Activated naive CD8-positive, alpha-beta T cell treated with anti-CD3 and anti-CD28 coated beads for 36 hours (primary cell): ENCODE data around the gene FOXN1. TPM values are rescaled to one million over a fixed set of nuclear protein-coding genes. Genes with fewer than 3 reads are reported as not detected.

Experiments used
- total RNA-seq, 2 experiments: library from RNA; stranded (reverse); gene quantifications; one replicate each; pipeline ENCODE4 v1.2.3, GENCODE V29; 2021

Gene FOXN1
- total RNA-seq, 2 experiments from 2014 or later: not detected

Other genes starting within 250 kb of the FOXN1 start
- gene TMEM97, start 187.1 kb upstream of the FOXN1 start, total RNA-seq: 10 to 100 TPM; 58.1 to 58.2 TPM
- gene IFT20, start 170.9 kb upstream of the FOXN1 start, total RNA-seq: 10 to 100 TPM; 17.0 to 21.4 TPM
- 10 to 100 TPM; 22.2 to 23.2 TPM for gene TNFAIP1, start 170.6 kb upstream of the FOXN1 start, total RNA-seq
- gene POLDIP2, start 148.8 kb upstream of the FOXN1 start, total RNA-seq: 100 to 1,000 TPM; 125 to 126 TPM
- not detected for gene SEBOX, start 141.1 kb upstream of the FOXN1 start, total RNA-seq
- under 1 TPM; 0.22 to 0.35 TPM for gene VTN, start 136.0 kb upstream of the FOXN1 start, total RNA-seq
- 10 to 100 TPM; 25.7 to 29.0 TPM for gene SARM1, start 134.7 kb upstream of the FOXN1 start, total RNA-seq
- 1 to 10 TPM; 5.2 to 6.1 TPM for gene SLC46A1, start 100.1 kb upstream of the FOXN1 start, total RNA-seq
- gene SLC13A2, start 32.7 kb upstream of the FOXN1 start, total RNA-seq: not detected
- gene UNC119, start 46.3 kb downstream of the FOXN1 start, total RNA-seq: 10 to 100 TPM; 31.5 to 34.3 TPM
- gene PIGS, start 65.2 kb downstream of the FOXN1 start, total RNA-seq: 10 to 100 TPM; 41.5 to 42.5 TPM
- 10 to 100 TPM; 85.6 to 85.8 TPM for gene ALDOC, start 70.5 kb downstream of the FOXN1 start, total RNA-seq
- gene SPAG5, start 92.7 kb downstream of the FOXN1 start, total RNA-seq: 100 to 1,000 TPM; 111 to 122 TPM
- gene RSKR, start 107.8 kb downstream of the FOXN1 start, total RNA-seq: 10 to 100 TPM; 14.3 to 17.8 TPM
- gene BLTP2, start 138.8 kb downstream of the FOXN1 start, total RNA-seq: 100 to 1,000 TPM; 174 to 180 TPM
- 10 to 100 TPM; 36.8 to 37.2 TPM for gene SDF2, start 155.6 kb downstream of the FOXN1 start, total RNA-seq
- gene SUPT6H, start 155.9 kb downstream of the FOXN1 start, total RNA-seq: 10 to 100 TPM; 77.0 to 77.9 TPM
- 1 to 10 TPM; 3.1 to 3.9 TPM for gene PROCA1, start 205.5 kb downstream of the FOXN1 start, total RNA-seq
- 1 to 10 TPM; 7.6 to 8.2 TPM for gene RAB34, start 211.5 kb downstream of the FOXN1 start, total RNA-seq
- 1,000 to 10,000 TPM; 2,447 to 2,533 TPM for gene RPL23A, start 213.6 kb downstream of the FOXN1 start, total RNA-seq
- 10 to 100 TPM; 15.5 to 17.8 TPM for gene TLCD1, start 219.9 kb downstream of the FOXN1 start, total RNA-seq
- 1 to 10 TPM; 4.8 to 5.6 TPM for gene NEK8, start 222.4 kb downstream of the FOXN1 start, total RNA-seq
- gene TRAF4, start 237.7 kb downstream of the FOXN1 start, total RNA-seq: 100 to 1,000 TPM; 219 to 221 TPM